Kidney epithelial cell (primary cell): Measurements from ENCODE around the gene MAD1L1. TPM values are rescaled to one million over a fixed set of nuclear protein-coding genes. Genes with fewer than 3 reads are reported as not detected.

ENCODE experiments used
- DNase-seq: peaks from one replicate; pipeline ENCODE4 v3.0.0-alpha.2; 2010; ENCODE audit warnings: low read depth
- H3K27me3 ChIP-seq: 2 replicates; pipeline ENCODE4 v1.6.0; 2011; ENCODE audit warnings: low read length; ENCODE audit not compliant: control insufficient read depth, insufficient read depth
- H3K36me3 ChIP-seq: 2 replicates; pipeline ENCODE4 v1.5.1; 2011; ENCODE audit warnings: low read length; ENCODE audit not compliant: control insufficient read depth, insufficient read depth
- H3K4me3 ChIP-seq: 2 replicates; pipeline ENCODE4 v1.5.1; 2011; ENCODE audit warnings: low read depth, mild to moderate bottlenecking, control low read depth, low read length
- CTCF ChIP-seq: IDR thresholded peaks from 2 replicates; pipeline ENCODE4 v1.5.1; 2011; ENCODE audit warnings: mild to moderate bottlenecking, moderate library complexity, low read length, control low read depth, inconsistent platforms; ENCODE audit not compliant: insufficient read depth, poor library complexity, severe bottlenecking
- total RNA-seq: library from RNA; depleted of rRNA; stranded (reverse); fragments of >200 nt; gene quantifications from 2 replicates; pipeline ENCODE4 v1.2.3, GENCODE V29; 2015

The MAD1L1 gene
- total RNA-seq, 1 donor from 2014 or later = 61.2 TPM

GRCh38 chr7:1956611-1957470 lies 275.9 kb downstream of the MAD1L1 start:
- no peak overlapping the region for H3K4me3 ChIP-seq
- no peaks in the 10 kb centered on the region for H3K36me3 ChIP-seq
- TF ChIP-seq CTCF = no peak
- no peaks in the 10 kb centered on the region for H3K27me3 ChIP-seq
- no peak for DNase-seq

GRCh38 chr7:1956141-1956540 lies 276.6 kb downstream of the MAD1L1 start:
- no peak for TF ChIP-seq CTCF
- Histone ChIP-seq H3K4me3 (no peak overlapping the region), H3K27me3 (no peaks in the 10 kb centered on the region), H3K36me3 (no peaks in the 10 kb centered on the region)
- no peak for DNase-seq

- Histone ChIP-seq H3K36me3 (no peaks in the 10 kb centered on the region), H3K27me3 (no peaks in the 10 kb centered on the region), H3K4me3 (no peak overlapping the region)
- DNase-seq = no peak
- TF ChIP-seq CTCF = no peak
These were observed 278.3 kb downstream of the MAD1L1 start for GRCh38 chr7:1954366-1955004.

GRCh38 chr7:1953199-1954190 lies 279.2 kb downstream of the MAD1L1 start:
- Histone ChIP-seq H3K27me3 (no peaks in the 10 kb centered on the region), H3K36me3 (no peaks in the 10 kb centered on the region), H3K4me3 (no peak overlapping the region)
- no peak for DNase-seq
- no peak for TF ChIP-seq CTCF

GRCh38 chr7:1952781-1953180 lies 280.0 kb downstream of the MAD1L1 start:
- H3K27me3 ChIP-seq = no peaks in the 10 kb centered on the region
- no peak overlapping the region for H3K4me3 ChIP-seq
- no peak for DNase-seq
- no peak for TF ChIP-seq CTCF
- no peaks in the 10 kb centered on the region for H3K36me3 ChIP-seq
